CD4-positive, alpha-beta T cell (primary cell): ENCODE results near the gene KIF26B. TPM values are rescaled to one million over a fixed set of nuclear protein-coding genes. Genes with fewer than 3 reads are reported as not detected.

Experiments
- ATAC-seq: fragments of 200-7000 bp; cut with Tn5 transposase; one replicate; pipeline ENCODE4 v1.10.0; 2022; ENCODE audit warnings: mild to moderate bottlenecking; ENCODE audit not compliant: poor library complexity
- CTCF ChIA-PET: fragments of 350-600 bp; sonication (Branson Sonifier 250); formaldehyde crosslinking; loops from one replicate; lab custom pipeline; 2021; ENCODE audit warnings: antibody characterized with exemption, inconsistent platforms; lab: Charles Lee
- POLR2A ChIA-PET: fragments of 350-600 bp; sonication (Branson Sonifier 250); formaldehyde crosslinking; loops from one replicate; lab custom pipeline; 2021; ENCODE audit warnings: antibody characterized with exemption, inconsistent platforms; lab: Charles Lee
- DNase-seq, 14 experiments: peaks; one replicate each; pipeline ENCODE4 v3.0.0-alpha.2; 2013 to 2020; ENCODE audit warnings: mixed read lengths in 2 of 14
- H3K27ac ChIP-seq, 2 donors: one replicate each; pipeline versions ENCODE4 v1.5.1 to v1.7.0; 2013; ENCODE audit warnings: low read length in 2 of 2, low read depth in 1 of 2, mild to moderate bottlenecking in 1 of 2
- H3K27me3 ChIP-seq, 2 experiments: 1 replicate in 1 of 2; 2 replicates in 1 of 2; pipeline versions ENCODE4 v1.6.1 to v1.7.0; 2013; ENCODE audit warnings: low read length in 2 of 2, control low read depth in 1 of 2, mild to moderate bottlenecking in 1 of 2, moderate library complexity in 1 of 2; ENCODE audit not compliant: insufficient read depth in 2 of 2, control insufficient read depth in 1 of 2
- H3K36me3 ChIP-seq: one replicate; pipeline ENCODE4 v1.6.1; 2013; ENCODE audit warnings: low read length, control low read depth; ENCODE audit not compliant: insufficient read depth
- H3K4me1 ChIP-seq: one replicate; pipeline ENCODE4 v1.6.1; 2013; ENCODE audit warnings: low read length, control low read depth; ENCODE audit not compliant: insufficient read depth
- H3K4me3 ChIP-seq: one replicate; pipeline ENCODE4 v1.5.1; 2013; ENCODE audit warnings: mild to moderate bottlenecking, low read length, moderate library complexity
- H3K9me3 ChIP-seq, 2 experiments: 1 replicate in 1 of 2; 2 replicates in 1 of 2; pipeline versions ENCODE4 v1.6.1 to v1.7.0; 2013; ENCODE audit warnings: low read length in 2 of 2, mild to moderate bottlenecking in 2 of 2, control low read depth in 1 of 2, moderate library complexity in 1 of 2; ENCODE audit not compliant: control insufficient read depth in 1 of 2, insufficient read depth in 1 of 2
- H3K27ac Mint-ChIP-seq: one replicate; pipeline ENCODE4 v1.8.0; 2020; ENCODE audit warnings: mixed read lengths
- H3K27me3 Mint-ChIP-seq: one replicate; pipeline ENCODE4 v1.8.0; 2021; ENCODE audit warnings: mixed read lengths
- H3K36me3 Mint-ChIP-seq: one replicate; pipeline ENCODE4 v1.8.0; 2021; ENCODE audit warnings: low read depth, mixed read lengths
- H3K4me1 Mint-ChIP-seq: one replicate; pipeline ENCODE4 v1.8.0; 2021; ENCODE audit warnings: low read depth, mixed read lengths
- H3K4me3 Mint-ChIP-seq: one replicate; pipeline ENCODE4 v1.8.0; 2020; ENCODE audit warnings: mild to moderate bottlenecking, mixed read lengths
- H3K9me3 Mint-ChIP-seq: one replicate; pipeline ENCODE4 v1.8.0; 2020; ENCODE audit warnings: mixed read lengths
- CTCF ChIP-seq: fragments of 200-600 bp; IDR thresholded peaks from one replicate; pipeline ENCODE4 v1.8.0; 2022; ENCODE audit warnings: antibody characterized with exemption, mild to moderate bottlenecking
- intact Hi-C, 2 experiments: fragments of 100-400 bp; cut with DNase I in 1 of 2; cut with micrococcal nuclease in 1 of 2; formaldehyde crosslinking; loops; one replicate each; pipeline versions ENCODE4 v1.15.1 to v1.9.0; 2023 to 2025; cut with DNase I, micrococcal nuclease
- total RNA-seq, 174 experiments: library from RNA in 2 of 174; stranded (reverse) in 2 of 174; gene quantifications; one replicate each; pipeline ENCODE4 v1.2.3 and lab custom pipeline; 2021 to 2026

KIF26B gene
- total RNA-seq, 2 experiments from 2014 or later, result 0.03 TPM; not detected in 1

DNA sequence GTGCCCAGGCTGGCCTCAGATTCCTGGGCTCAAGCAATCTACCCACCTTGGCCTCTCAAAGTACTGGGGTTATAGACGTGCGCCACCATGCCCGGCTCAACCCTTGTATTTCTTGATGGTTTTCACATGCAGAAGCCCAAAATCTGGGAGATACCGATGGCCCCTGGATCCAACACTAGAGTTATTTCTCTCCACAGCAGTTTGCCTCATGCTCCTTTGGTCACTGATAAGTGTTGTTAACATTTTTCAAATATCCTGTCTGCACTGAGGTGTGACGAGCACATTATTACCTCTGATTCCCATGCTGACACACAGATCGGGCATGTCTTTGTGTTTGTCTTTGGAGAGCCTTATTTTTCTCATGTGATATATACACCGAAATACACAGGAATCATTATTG is 107.0 kb downstream of the KIF26B start:
- POLR2A ChIA-PET, result no interaction called here
- no peaks in the 10 kb centered on the region for H3K4me1 Mint-ChIP-seq
- H3K9me3 Mint-ChIP-seq, result no peaks in the 10 kb centered on the region
- no peak for TF ChIP-seq CTCF
- Histone ChIP-seq H3K9me3 (peaks cover 0 to 9% of the 10 kb centered on the region in 2 experiments), H3K4me3 (no peak overlapping the region), H3K4me1 (no peaks in the 10 kb centered on the region), H3K27me3 (peaks cover 0 to 6% of the 10 kb centered on the region in 2 experiments), H3K27ac (no peak overlapping the region), H3K36me3 (no peaks in the 10 kb centered on the region)
- no peaks in the 10 kb centered on the region for H3K36me3 Mint-ChIP-seq
- no peak for DNase-seq
- peaks cover 4% of the 10 kb centered on the region for H3K27me3 Mint-ChIP-seq
- no peak overlapping the region for H3K27ac Mint-ChIP-seq
- no peak overlapping the region for H3K4me3 Mint-ChIP-seq
- intact Hi-C loops, result no loop called here
- ATAC-seq, result no peak
- CTCF ChIA-PET, result no interaction called here

DNA sequence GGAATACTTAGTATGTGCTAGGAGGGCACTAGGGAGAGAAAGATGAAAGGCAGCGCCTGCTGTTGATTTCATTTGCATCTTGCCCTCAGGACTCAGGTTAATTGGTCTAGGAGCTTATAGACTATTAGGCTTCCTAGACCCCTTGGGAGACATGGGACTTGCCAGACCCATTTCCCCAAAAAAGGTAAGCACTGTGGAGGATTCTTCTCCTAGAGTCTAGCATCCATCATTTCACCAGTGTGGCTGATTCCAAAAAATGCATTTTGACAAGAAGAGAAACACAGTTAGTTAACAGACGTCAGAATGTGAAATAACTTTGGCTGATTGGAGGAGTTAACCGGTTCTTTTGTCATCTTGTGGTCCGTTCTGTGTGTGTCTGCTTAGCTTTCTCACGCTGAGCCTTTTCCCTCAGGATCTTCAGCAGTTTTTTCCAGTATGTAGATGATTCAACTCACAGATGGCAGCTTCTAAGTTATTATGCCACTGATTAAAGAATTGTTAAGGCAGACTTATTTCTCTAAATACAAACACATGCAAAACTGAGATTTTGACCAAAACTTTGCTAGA is 108.8 kb downstream of the KIF26B start:
- H3K27ac ChIP-seq, result no peak overlapping the region
- H3K27ac Mint-ChIP-seq, result no peak overlapping the region
- DNase-seq (no peak), ATAC-seq (no peak)
- ChIA-PET POLR2A (no interaction called here), CTCF (no interaction called here)
- H3K36me3 Mint-ChIP-seq, result no peaks in the 10 kb centered on the region
- no peaks in the 10 kb centered on the region for H3K36me3 ChIP-seq
- no peaks in the 10 kb centered on the region for H3K4me1 Mint-ChIP-seq
- no peaks in the 10 kb centered on the region for H3K4me1 ChIP-seq
- no peak overlapping the region for H3K4me3 Mint-ChIP-seq
- no peak overlapping the region for H3K4me3 ChIP-seq
- intact Hi-C loops, result no loop called here
- TF ChIP-seq CTCF, result no peak
- H3K27me3 Mint-ChIP-seq, result peaks cover 4% of the 10 kb centered on the region
- H3K9me3 Mint-ChIP-seq, result no peaks in the 10 kb centered on the region
- H3K9me3 ChIP-seq, result peaks cover 0 to 7% of the 10 kb centered on the region in 2 experiments
- no peaks in the 10 kb centered on the region for H3K27me3 ChIP-seq

DNA sequence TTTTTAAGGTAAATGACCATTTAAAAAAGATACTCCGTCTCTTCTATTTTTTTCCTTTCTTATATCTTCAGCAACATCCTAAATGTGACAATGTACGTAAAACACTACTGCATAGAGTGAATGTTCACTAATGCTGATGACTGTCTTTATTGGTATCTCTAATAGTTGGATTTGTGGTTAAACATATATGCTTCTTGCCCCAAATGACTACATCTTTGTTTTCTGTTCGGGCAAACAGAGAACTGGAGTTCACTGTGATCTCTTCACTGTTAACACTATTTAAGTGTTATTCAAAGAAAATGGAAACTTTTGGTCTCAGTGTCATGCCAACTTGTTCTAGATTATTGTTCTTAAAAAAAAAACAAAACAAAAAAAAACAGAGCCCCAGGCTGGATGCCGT is 109.4 kb downstream of the KIF26B start:
- peaks cover 4% of the 10 kb centered on the region for H3K27me3 Mint-ChIP-seq
- no peak overlapping the region for H3K4me3 ChIP-seq
- DNase-seq (no peak), ATAC-seq (no peak)
- H3K27me3 ChIP-seq, result no peaks in the 10 kb centered on the region
- no peak overlapping the region for H3K4me3 Mint-ChIP-seq
- TF ChIP-seq CTCF, result no peak
- no peak overlapping the region for H3K27ac Mint-ChIP-seq
- ChIA-PET POLR2A (no interaction called here), CTCF (no interaction called here)
- H3K36me3 ChIP-seq, result no peaks in the 10 kb centered on the region
- H3K4me1 Mint-ChIP-seq, result no peaks in the 10 kb centered on the region
- H3K4me1 ChIP-seq, result no peaks in the 10 kb centered on the region
- H3K27ac ChIP-seq, result no peak overlapping the region
- H3K9me3 Mint-ChIP-seq, result no peaks in the 10 kb centered on the region
- no peaks in the 10 kb centered on the region for H3K36me3 Mint-ChIP-seq
- peaks cover 0 to 4% of the 10 kb centered on the region in 2 experiments for H3K9me3 ChIP-seq
- intact Hi-C loops, result no loop called here
